ENCODE measurements around the gene FBLN1.

GRCh38 chr22:45650721-45651120 is 148.0 kb downstream of the FBLN1 start:
- TF ChIP-seq GATA2 (IDR thresholded peaks at IDR 0.05; ENCODE audit: low read depth, low read length): no peak
- no peak for TF ChIP-seq GATA3 (IDR thresholded peaks at IDR 0.05; ENCODE audit: low read depth, low read length)

Data from SH-SY5Y (cell line).